NCI-H187 treated with DMSO at 0.1 percent for 48 hours (cell line): Measurements from ENCODE around the gene SLC6A7.

Experiments
- DNase-seq: peaks from one replicate; lab custom pipeline; 2025; lab: John Stamatoyannopoulos, UW

Gene SLC6A7

DNA sequence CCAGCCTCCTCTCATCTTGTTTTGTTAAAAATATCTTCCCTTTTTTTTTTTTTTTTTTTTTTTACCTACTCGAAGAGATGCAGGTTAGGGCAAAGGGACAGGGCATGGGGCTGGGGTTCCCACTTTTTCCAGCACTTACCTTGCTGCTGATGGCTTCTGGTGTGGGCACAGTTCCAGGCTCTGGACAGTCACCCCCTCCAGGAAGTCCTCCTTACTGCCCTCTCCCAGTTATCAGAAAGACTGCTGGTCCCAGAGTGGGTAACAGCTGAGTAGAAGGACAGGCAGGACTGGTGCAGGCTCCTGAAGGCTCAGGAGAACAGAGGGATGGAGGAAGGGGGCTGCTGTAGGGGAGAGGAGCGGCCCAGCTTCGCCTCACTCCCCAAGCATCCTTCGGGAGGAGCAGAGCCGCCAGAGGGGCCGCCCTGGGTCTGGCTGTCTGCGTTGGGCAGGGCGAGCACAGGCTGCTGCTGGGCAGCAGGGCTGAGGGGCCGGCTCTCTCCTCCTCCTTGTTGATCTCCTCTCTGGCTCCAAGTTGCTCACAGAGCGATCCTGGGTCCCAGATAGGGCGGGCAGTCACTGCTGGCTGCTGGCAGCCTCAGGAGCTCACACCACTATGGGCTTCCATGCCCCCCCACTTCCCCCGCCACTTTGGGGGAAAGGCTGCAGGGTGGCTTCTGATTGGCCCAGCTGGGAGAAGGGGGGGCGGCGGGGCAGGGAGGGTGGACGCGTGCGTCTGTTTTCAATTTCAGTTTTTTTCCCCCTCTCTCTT, 34.4 kb upstream of the SLC6A7 start, which contains the start of gene PDGFRB:
PDGFRB (minus strand) TSS at position 588 of the 769 bp plus-strand sequence. CDS start 18,798 bp downstream, outside the sequence.
- DNase-seq: no peak

DNA sequence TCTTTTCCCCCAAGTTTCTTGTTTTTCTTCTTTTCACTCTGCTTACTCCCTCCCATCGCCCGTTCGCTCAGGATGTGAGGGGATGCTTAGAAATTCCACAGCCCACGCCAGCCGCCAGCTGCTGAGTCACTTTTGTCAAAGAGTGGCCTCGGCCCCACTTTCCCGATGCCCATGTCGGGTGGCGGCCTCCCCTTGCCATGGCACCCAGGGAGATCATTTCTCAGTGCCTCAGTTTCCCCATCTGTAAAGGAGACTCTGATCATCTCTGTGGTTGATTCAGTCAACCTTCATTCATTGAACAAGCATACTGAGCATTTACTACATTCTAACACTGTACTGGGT, 33.9 kb upstream of the SLC6A7 start:
- DNase-seq: no peak

DNA sequence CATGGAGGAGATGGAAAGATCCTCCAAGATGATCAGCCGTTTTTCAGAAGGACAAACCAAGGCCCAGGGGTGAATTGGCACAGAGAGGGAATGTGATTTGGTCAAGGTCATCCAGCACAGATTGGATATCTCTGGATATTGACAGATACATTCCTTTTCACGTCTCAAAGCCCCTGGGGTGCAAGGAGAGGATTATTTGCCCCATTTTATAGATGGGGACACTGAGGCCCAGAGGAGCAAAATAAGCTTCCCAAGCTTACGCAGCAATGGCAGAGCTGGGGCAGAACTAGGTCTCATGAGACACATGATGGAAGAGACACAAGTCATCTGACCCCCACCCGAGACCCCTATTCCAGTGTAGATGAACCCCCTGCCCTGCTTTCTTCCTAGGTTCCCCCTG, 33.3 kb upstream of the SLC6A7 start:
- DNase-seq: no peak

- DNase-seq: no peak
Observed at GRCh38 chr5:150157168-150157567, 32.7 kb upstream of the SLC6A7 start.

DNA sequence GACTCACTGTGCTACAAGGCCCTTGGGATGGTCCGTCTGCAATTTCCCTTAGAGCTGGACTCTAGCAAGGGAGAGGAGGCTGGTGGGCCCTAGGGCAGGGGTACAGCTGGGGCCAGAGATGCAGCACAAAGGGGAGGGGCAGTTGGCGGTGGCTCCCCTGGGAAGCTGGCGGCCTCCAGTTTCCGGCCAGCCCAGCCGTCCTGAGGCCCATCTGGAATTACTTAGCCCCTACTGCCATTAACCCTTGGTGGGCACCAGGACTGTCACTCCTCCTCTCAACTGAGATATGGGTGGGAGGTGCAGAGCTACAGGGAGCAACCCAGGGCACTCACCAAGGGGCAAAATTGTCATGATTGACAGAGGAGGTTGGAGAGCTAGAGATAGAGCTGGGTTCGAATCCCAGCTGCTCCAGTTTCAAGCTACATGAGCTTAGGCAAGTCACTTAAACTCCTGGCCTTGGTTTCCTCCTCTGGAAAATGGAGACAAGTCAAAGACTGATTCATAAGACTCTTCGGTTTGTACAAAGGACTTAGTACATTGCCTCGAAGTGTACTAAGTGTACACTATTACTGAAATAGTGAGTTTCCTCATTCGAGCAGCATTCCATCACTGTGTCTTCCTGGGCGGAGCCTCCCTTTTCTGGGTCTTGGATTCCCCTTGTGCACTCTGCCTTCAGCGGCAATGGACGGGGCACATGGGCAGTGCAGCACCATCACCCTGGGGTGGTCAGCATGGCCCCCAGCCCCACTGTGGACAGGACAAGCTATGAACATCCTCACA, 31.5 kb upstream of the SLC6A7 start:
- DNase-seq: no peak

DNA sequence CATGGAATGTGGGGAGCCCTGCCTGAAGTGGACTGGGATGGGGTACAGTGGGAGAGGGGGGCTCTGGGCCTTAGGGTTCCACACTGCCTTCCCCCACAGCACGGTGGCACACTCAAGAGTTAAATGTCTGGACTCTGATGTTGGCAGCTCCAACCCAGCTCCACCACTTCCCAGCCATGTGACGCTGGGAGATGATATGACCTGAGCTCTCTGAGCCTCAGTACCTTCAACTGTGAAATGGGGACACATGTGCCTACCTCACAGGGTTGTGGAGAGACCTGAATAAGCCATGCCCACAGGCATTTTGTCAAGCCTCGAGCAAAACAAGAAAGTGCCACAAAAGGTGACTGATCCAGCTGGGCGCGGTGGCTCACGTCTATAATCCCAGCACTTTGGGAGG, 30.8 kb upstream of the SLC6A7 start:
- DNase-seq: no peak

GRCh38 chr5:150159741-150160179, 30.1 kb upstream of the SLC6A7 start:
- DNase-seq: no peak

DNA sequence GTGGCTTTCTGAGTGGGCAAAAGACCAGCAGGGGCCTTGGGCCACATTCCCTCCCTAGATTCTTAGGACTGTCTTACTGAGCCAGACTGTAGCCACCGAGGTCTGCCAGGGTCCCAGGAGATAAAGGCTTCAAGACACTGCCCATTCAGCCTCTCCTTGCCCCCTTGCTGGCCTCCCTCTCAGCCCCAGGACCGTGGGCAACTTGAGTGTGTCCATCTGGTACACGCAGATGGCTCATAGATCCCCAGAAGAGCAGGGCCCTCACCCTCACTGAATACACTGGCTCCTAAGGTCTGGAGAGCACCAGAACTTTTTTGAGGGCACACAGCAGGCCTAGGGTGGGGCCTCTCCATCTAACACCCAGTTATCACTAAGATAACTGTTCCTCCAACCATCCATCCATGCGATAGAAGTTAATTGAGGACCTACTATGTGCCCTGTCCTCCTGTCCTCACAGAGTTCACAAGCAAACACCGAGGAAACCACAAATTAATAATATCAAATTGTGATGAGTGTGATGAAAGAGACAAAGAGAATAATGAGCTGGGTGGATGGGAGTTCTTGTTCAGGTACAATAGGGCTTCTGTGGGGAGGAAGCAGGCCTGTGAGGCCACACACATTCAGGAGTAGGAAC, 29.3 kb upstream of the SLC6A7 start:
- DNase-seq: no peak

- DNase-seq: no peak
Observed at GRCh38 chr5:150161242-150162141, 28.4 kb upstream of the SLC6A7 start.

- no peak for DNase-seq
Observed at GRCh38 chr5:150162142-150162513, 27.7 kb upstream of the SLC6A7 start.

GRCh38 chr5:150163035-150163434, 26.8 kb upstream of the SLC6A7 start:
- no peak for DNase-seq

DNA sequence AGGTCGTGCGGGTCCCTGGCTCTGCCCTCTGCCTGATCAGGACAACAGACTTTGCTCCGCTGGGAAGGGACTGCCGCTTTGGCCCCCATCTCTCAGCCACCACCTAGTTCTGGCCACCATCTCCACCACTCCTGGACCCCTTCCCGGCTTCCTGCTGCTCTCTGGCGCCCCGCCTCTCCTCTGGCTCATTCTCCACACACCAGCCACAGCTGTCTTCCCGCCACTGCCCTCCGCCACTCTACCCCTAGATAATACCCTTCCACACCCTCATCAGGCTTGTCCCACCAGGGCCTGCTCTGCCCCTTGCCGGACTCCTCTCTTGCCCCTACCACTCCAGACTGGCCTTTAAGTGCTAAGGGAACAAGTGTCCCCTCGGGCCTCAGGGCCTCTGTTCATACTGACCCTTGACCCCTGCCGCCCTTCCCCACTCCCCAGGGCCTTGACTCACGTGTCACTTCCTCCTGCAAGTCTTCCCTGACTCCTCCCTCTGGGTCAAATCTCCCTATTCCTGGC, 26.3 kb upstream of the SLC6A7 start:
- DNase-seq: no peak

DNA sequence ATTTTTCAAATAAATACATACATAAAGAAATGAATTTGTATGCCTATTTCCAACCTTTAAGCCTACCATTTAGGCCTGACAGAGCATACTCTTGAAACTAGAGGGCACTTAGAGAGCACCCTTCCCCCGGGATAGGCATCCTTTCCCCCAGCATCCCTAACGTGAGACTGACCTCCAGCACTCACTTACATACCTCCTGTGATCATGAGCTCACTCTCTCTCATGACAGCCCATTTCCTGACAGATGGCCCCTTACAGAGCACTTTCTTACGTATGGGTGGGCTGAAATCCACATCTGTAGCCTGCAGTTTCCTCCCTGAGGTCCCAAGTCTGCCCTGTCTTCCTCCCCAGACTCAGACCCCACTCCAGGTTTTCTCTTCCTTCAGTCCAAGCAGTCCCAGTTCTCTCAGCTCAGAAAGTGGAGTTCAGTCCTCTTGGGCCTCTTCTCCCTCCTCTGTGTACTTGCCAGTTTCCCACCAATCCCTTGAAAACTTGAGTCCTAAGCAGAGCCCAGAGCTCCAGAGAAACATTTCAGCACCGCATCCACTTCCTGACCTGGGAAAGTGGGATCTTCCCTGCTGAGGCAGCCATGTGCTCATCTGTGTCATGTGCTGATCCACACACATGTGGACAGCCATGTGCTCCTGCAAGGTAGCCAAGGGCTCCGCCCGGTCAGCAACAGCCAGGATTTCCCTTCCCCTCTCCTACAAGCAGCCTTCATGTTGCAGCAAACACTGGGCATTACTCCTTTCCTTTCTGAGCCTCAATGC, 25.5 kb upstream of the SLC6A7 start:
- DNase-seq: no peak

DNA sequence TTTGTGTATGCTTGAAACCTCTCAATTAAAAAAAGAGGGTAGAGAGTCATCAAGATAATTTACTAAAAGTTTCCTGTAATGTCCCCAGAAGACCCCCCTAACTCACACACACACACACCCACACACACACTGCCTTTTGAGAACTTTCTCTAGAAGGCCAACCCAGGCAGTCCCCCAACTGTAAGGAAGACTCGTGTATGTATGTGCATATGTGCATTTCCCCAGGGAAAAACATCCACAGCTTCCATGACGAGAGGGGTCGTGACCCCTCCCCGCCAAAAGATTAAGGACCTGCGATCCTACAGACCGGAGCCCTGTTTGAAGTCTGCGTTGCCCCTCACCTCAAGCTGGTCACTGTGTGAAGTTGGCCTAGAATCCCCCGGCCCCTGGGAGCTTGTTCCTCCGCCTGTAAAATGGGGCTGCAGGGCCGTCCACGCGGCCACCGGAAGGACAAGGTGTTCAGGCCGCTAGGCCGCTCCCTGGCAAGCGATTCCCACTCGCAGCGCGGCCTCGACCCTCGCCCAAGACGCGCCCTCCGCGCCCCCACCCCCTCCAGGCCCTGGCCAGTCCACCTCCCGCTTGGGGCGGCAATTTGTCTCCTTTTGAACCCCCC, 23.7 kb upstream of the SLC6A7 start:
- DNase-seq: no peak

GRCh38 chr5:150166650-150167511, 23.0 kb upstream of the SLC6A7 start, which contains the start of gene CDX1:
Gene CDX1 (plus strand): TSS chr5:150166778. CDS start chr5:150166877, 99 bp downstream.
- DNase-seq: no peak

DNA sequence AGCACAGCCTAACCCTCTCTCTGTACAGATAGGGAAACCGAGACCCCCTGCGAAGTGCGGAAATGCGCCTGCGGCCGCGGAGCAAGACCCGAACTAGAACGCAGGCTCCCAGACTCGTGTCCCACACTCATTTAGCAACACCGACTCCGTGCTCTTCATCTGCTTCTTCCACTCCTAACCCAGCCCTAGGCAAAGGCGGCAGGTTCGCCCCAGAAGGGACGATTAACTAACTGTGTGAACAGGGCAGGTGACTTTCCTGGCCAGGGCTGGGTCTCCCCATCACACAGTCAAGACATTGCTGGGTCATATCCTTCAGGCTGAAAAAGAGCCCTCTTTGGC, 22.4 kb upstream of the SLC6A7 start:
- DNase-seq: no peak

- DNase-seq: no peak
Observed at GRCh38 chr5:150167908-150168307, 22.0 kb upstream of the SLC6A7 start.

DNA sequence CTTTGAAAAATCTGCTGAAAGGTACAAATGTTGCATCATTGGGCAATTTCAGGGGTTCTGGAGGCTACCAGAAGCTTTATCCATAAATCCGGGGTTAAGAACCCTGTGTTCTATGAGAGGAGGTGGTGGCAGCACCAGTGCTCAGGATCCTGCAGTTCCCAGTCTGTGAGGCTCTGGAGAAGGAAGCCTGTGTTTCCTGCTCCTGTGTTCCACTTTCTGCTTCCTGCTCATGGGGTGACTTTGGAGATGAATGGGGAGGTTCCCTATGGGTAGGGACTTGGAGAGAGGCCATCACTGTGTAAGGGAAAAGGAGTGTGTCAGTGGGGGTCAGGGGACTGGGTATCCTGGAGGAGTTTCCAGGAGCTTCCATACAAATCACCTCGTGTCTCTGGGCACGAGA, 21.0 kb upstream of the SLC6A7 start:
- no peak for DNase-seq

GRCh38 chr5:150172145-150172544, 17.7 kb upstream of the SLC6A7 start:
- no peak for DNase-seq

DNA sequence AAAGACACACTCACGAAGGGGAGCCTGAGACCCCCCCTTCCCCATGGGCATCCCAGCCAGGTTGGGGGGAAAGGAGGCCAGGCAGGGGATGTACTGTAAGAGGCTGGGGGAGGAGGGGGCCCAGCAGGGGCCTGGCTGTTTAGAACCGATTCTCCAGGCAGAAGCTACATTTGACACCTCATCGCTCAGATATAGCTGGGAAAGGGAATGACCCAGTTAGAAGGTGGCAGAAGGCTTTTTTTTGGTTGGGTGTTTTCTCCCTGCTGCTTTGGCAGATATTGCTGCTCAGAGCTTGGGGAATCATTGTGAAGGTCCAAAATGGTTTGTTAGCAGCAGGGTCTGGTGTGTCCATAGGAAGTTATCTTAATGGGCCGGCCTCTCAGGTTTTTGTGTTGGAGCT, 17.3 kb upstream of the SLC6A7 start:
- DNase-seq: no peak
